K562 (cell line): ENCODE results near the gene RAB26. TPM values are rescaled to one million over a fixed set of nuclear protein-coding genes. Genes with fewer than 3 reads are reported as not detected.

Source experiments
- TAF7 ChIP-seq: fragments of 450-650 bp; IDR thresholded peaks from 2 replicates; pipeline ENCODE4 v1.6.1; 2016; ENCODE audit warnings: missing genetic modification characterization, missing compliant biosample characterization
- ZC3H11A ChIP-seq: IDR thresholded peaks from 2 replicates; pipeline ENCODE4 v1.6.1; 2012; ENCODE audit warnings: low read depth, low read length, improper control_type of control experiment
- polyA plus RNA-seq, 8 experiments: library from polyadenylated mRNA; depleted of rRNA in 4 of 8; stranded (reverse) in 5 of 8; unstranded in 3 of 8; fragments of >200 nt; fragmentation: Nextera tagmentation in 2 of 8; fragmentation: Illumina TruSeq in 1 of 8; extraction: Ambion mirVana in 2 of 8; extraction: Trizol in 1 of 8; gene quantifications; 2 replicates each; pipeline versions ENCODE4 v1.2.1 to v1.2.3, GENCODE V29; 2011 to 2014; ENCODE audit warnings: inconsistent platforms in 1 of 8, missing spikeins in 1 of 8
- total RNA-seq, 7 experiments: library from RNA; depleted of rRNA in 6 of 7; stranded (reverse); fragments of >200 nt in 6 of 7; fragmentation: Illumina TruSeq in 2 of 7; extraction: Trizol in 2 of 7; gene quantifications; 2 replicates each; pipeline versions ENCODE4 v1.2.1 to v1.2.3, GENCODE V29; 2011 to 2021; ENCODE audit warnings: low replicate concordance in 1 of 7
- TF ChIP-seq, protein P1 (sequence below): fragments of 200-600 bp; sonication (generic); IDR thresholded peaks from one replicate; pipeline ENCODE4 v1.6.1; 2012; ENCODE audit warnings: mild to moderate bottlenecking, low read depth, low read length, inconsistent platforms
- TF ChIP-seq, protein P2 (sequence below): fragments of 250-450 bp; sonication (Bioruptor Pico); IDR thresholded peaks from 2 replicates; pipeline ENCODE4 v1.5.0; 2022; ENCODE audit warnings: mild to moderate bottlenecking
- TF ChIP-seq, protein P3 (sequence below): fragments of 450-650 bp; IDR thresholded peaks from 2 replicates; pipeline ENCODE4 v1.6.1; 2017; ENCODE audit warnings: antibody characterized with exemption, mild to moderate bottlenecking

RAB26 gene
- total and polyA plus RNA-seq, 9 of the 15 experiments (the other 6 are each of a cell fraction or from before 2014, with no cell fraction given): 0.25 to 6.1 (median 2.1) TPM

DNA sequence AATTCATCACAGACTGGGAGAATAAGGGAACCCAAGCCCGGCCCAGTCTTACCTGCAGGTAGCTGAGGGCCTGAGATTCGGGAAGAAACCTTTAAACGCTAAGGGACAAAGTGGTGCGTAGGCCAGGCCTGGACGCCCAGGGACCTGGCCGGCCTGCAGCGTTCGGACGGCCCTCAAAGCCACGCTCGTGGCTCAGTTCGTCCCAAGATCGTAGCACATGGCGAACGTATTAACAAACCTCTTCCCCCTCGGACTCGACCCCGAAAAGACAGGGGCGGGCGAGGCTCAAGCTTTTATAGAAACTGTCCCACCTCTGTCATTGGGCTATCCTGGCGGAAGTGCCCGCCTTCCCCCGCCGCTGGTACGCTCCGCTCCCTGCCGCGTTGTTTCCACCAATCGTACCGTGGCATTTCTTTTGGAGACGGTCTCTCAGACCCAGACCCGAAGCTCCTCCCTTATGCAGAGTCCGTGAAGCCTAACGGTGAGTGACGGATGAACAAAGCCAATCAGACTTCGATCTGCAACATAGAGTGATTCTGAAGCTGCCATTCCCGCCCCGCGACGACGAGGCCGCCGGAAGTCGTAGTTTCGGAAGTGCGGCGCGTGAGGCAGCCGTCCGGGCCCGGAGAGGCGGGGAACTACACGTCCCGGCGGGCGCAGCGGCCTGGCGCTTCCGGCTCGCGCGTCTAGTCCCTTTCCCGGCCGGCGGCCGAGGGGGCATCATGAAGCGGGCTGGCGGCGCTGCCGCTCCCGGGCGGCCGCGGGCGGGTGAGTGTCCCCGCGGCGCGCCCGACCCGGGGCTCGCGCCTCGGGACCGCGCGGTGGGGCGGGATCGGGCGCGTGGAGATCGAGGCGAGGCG lies 6.9 kb downstream of the RAB26 start, which contains the start of gene TRAF7 (continued):
- TF ChIP-seq, protein P1, sequence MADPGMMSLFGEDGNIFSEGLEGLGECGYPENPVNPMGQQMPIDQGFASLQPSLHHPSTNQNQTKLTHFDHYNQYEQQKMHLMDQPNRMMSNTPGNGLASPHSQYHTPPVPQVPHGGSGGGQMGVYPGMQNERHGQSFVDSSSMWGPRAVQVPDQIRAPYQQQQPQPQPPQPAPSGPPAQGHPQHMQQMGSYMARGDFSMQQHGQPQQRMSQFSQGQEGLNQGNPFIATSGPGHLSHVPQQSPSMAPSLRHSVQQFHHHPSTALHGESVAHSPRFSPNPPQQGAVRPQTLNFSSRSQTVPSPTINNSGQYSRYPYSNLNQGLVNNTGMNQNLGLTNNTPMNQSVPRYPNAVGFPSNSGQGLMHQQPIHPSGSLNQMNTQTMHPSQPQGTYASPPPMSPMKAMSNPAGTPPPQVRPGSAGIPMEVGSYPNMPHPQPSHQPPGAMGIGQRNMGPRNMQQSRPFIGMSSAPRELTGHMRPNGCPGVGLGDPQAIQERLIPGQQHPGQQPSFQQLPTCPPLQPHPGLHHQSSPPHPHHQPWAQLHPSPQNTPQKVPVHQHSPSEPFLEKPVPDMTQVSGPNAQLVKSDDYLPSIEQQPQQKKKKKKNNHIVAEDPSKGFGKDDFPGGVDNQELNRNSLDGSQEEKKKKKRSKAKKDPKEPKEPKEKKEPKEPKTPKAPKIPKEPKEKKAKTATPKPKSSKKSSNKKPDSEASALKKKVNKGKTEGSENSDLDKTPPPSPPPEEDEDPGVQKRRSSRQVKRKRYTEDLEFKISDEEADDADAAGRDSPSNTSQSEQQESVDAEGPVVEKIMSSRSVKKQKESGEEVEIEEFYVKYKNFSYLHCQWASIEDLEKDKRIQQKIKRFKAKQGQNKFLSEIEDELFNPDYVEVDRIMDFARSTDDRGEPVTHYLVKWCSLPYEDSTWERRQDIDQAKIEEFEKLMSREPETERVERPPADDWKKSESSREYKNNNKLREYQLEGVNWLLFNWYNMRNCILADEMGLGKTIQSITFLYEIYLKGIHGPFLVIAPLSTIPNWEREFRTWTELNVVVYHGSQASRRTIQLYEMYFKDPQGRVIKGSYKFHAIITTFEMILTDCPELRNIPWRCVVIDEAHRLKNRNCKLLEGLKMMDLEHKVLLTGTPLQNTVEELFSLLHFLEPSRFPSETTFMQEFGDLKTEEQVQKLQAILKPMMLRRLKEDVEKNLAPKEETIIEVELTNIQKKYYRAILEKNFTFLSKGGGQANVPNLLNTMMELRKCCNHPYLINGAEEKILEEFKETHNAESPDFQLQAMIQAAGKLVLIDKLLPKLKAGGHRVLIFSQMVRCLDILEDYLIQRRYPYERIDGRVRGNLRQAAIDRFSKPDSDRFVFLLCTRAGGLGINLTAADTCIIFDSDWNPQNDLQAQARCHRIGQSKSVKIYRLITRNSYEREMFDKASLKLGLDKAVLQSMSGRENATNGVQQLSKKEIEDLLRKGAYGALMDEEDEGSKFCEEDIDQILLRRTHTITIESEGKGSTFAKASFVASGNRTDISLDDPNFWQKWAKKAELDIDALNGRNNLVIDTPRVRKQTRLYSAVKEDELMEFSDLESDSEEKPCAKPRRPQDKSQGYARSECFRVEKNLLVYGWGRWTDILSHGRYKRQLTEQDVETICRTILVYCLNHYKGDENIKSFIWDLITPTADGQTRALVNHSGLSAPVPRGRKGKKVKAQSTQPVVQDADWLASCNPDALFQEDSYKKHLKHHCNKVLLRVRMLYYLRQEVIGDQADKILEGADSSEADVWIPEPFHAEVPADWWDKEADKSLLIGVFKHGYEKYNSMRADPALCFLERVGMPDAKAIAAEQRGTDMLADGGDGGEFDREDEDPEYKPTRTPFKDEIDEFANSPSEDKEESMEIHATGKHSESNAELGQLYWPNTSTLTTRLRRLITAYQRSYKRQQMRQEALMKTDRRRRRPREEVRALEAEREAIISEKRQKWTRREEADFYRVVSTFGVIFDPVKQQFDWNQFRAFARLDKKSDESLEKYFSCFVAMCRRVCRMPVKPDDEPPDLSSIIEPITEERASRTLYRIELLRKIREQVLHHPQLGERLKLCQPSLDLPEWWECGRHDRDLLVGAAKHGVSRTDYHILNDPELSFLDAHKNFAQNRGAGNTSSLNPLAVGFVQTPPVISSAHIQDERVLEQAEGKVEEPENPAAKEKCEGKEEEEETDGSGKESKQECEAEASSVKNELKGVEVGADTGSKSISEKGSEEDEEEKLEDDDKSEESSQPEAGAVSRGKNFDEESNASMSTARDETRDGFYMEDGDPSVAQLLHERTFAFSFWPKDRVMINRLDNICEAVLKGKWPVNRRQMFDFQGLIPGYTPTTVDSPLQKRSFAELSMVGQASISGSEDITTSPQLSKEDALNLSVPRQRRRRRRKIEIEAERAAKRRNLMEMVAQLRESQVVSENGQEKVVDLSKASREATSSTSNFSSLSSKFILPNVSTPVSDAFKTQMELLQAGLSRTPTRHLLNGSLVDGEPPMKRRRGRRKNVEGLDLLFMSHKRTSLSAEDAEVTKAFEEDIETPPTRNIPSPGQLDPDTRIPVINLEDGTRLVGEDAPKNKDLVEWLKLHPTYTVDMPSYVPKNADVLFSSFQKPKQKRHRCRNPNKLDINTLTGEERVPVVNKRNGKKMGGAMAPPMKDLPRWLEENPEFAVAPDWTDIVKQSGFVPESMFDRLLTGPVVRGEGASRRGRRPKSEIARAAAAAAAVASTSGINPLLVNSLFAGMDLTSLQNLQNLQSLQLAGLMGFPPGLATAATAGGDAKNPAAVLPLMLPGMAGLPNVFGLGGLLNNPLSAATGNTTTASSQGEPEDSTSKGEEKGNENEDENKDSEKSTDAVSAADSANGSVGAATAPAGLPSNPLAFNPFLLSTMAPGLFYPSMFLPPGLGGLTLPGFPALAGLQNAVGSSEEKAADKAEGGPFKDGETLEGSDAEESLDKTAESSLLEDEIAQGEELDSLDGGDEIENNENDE: no peak
- TF ChIP-seq ZC3H11A (no peak), TAF7 (peak; percentile 96)
- TF ChIP-seq, protein P2, sequence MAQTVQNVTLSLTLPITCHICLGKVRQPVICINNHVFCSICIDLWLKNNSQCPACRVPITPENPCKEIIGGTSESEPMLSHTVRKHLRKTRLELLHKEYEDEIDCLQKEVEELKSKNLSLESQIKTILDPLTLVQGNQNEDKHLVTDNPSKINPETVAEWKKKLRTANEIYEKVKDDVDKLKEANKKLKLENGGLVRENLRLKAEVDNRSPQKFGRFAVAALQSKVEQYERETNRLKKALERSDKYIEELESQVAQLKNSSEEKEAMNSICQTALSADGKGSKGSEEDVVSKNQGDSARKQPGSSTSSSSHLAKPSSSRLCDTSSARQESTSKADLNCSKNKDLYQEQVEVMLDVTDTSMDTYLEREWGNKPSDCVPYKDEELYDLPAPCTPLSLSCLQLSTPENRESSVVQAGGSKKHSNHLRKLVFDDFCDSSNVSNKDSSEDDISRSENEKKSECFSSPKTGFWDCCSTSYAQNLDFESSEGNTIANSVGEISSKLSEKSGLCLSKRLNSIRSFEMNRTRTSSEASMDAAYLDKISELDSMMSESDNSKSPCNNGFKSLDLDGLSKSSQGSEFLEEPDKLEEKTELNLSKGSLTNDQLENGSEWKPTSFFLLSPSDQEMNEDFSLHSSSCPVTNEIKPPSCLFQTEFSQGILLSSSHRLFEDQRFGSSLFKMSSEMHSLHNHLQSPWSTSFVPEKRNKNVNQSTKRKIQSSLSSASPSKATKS: no peak
- TF ChIP-seq, protein P3, sequence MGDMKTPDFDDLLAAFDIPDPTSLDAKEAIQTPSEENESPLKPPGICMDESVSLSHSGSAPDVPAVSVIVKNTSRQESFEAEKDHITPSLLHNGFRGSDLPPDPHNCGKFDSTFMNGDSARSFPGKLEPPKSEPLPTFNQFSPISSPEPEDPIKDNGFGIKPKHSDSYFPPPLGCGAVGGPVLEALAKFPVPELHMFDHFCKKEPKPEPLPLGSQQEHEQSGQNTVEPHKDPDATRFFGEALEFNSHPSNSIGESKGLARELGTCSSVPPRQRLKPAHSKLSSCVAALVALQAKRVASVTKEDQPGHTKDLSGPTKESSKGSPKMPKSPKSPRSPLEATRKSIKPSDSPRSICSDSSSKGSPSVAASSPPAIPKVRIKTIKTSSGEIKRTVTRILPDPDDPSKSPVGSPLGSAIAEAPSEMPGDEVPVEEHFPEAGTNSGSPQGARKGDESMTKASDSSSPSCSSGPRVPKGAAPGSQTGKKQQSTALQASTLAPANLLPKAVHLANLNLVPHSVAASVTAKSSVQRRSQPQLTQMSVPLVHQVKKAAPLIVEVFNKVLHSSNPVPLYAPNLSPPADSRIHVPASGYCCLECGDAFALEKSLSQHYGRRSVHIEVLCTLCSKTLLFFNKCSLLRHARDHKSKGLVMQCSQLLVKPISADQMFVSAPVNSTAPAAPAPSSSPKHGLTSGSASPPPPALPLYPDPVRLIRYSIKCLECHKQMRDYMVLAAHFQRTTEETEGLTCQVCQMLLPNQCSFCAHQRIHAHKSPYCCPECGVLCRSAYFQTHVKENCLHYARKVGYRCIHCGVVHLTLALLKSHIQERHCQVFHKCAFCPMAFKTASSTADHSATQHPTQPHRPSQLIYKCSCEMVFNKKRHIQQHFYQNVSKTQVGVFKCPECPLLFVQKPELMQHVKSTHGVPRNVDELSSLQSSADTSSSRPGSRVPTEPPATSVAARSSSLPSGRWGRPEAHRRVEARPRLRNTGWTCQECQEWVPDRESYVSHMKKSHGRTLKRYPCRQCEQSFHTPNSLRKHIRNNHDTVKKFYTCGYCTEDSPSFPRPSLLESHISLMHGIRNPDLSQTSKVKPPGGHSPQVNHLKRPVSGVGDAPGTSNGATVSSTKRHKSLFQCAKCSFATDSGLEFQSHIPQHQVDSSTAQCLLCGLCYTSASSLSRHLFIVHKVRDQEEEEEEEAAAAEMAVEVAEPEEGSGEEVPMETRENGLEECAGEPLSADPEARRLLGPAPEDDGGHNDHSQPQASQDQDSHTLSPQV: peak; percentile 80
